GM18505 (cell line): Measurements from ENCODE around the gene PRDM11.

Source experiments
- ATAC-seq: cut with Tn5 transposase; IDR thresholded peaks from one replicate; pipeline ENCODE4 v1.9.1; 2021; ENCODE audit not compliant: unreplicated experiment
- POLR2A ChIP-seq: IDR thresholded peaks from 4 replicates; pipeline ENCODE4 v1.6.1; 2011; ENCODE audit warnings: borderline replicate concordance; ENCODE audit not compliant: insufficient read depth, insufficient read length; ENCODE audit errors: extremely low read depth

The PRDM11 gene

DNA sequence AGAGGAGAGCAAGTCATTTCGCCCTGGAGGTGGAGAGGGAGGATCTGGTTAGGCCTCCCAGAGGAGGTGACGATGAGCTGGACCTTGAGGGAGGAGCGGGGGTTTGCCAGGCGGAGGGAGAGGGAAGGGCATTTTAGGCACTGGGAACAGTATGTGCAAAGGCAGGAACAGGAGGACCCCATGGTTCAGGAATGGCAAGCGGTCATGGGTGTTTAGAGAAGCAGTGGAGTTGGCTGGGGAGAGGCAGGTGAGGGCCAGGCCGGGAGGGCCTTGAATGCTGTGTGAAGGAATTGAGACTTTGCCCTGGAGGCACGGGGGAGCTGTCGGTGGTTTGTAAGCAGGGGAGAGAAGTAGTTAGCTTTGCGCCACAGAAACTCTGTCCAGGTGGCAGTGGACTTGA, 10.3 kb downstream of the PRDM11 start:
- no peak for ATAC-seq

DNA sequence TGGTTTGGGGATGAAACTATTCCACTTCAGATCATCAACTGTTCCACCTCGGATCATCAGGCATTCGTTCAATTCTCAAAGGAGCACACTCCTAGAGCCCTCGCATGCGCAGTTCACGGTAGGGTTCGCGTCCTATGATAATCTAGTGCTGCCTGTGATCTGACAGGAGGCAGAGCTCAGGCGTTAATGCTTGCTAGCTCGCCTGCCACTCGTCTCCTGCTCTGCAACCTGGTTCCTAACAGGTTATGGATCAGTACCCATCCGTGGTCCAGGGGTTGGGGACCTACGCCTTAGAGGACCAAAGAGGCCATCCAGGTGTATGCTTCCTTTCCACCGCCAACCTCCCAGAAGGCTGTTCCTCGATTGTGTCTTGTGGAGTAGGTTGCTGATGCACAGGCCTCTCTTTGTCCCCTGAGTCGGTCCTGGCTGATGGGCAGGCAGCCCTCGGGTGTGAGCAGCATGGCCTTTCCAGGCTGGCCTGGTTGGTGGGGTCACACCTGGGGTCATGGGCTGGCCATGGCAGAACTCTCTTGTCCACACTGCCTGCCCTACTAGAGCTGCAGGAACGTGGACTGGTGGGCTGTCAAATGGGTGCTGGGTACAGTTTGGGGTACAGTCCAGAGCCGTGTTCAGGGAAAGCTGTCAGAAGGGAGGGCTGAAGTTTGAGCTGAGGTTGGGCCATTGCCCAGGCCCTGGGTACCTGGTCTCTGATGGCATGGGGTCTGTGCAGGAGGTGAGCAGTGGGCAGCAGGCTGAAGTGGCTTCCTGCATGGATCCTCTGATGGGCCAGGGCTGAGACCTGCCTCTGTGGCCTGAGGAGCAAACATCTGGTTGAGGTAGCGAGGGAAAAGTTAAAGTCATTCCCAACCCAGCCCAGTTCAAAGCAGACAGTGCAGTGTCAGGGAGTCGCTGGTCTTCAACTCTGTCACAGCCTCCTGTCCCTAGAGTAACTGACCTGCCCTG, 11.1 kb downstream of the PRDM11 start:
- no peak for ATAC-seq
- TF ChIP-seq POLR2A: no peak

More for the DNA sequence above, 10.3 kb downstream of the PRDM11 start:
- no peak for TF ChIP-seq POLR2A

DNA sequence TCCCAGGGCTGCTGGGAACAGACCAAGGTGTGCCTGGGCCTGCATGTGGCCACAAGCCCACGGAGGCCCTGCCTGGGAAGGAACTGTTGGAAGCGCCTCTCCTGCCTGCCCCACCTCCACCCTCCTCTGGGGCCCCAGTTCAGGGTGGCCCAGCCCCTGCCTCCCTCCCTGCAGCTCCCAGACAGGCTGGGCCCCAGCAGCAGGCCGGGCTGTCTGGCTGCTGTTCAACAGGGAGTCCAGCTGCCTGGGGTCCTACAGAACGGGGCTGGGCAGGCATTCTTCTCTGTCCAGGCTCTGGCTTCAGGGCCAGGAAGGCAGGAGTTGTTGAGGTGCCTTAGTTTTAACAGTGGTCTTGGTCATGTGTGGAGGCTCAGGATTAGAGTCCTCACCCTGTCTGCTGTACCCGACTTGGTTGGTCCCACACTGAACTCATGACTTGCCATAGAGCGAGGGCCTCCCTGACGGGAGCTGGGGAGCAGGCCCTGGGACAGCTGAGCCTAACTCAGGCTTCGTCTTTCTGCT, 11.8 kb downstream of the PRDM11 start:
- TF ChIP-seq POLR2A: no peak
- no peak for ATAC-seq

DNA sequence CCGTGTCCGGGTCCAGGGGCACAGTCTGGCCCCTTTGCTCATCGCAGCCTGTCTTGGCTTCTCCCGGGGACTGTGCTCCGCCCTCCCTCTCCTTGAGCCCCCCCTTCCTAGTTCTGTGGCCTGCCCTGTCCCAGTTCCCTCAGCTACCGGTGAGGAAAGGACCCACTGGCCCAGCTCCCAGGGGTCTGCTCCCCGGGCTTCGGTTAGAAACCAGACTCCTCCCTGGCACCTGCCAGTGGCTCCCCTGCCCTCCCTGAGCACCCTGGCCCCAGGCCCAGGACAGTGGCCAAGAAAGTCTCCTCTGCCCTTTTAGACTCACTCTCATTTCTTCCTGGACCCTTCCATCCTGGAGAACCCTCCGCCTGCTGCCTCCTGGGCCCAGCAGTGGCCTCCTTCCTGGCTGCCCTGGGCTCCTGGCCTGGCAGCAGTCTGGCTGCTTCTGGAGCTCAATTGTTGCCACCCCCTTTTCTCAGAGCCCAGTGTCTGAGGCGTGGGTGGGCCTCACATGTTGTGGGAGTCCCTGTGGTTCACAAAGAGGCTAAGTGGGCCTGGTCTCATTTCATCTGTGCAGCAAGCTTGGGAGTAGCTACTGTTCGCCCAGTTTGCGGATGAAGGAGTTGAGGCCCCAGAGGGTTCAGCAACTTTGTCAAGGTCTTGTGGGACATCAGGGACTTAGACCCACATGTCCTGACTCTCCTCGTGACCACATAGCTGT, 12.6 kb downstream of the PRDM11 start:
- ATAC-seq: no peak
- no peak for TF ChIP-seq POLR2A

DNA sequence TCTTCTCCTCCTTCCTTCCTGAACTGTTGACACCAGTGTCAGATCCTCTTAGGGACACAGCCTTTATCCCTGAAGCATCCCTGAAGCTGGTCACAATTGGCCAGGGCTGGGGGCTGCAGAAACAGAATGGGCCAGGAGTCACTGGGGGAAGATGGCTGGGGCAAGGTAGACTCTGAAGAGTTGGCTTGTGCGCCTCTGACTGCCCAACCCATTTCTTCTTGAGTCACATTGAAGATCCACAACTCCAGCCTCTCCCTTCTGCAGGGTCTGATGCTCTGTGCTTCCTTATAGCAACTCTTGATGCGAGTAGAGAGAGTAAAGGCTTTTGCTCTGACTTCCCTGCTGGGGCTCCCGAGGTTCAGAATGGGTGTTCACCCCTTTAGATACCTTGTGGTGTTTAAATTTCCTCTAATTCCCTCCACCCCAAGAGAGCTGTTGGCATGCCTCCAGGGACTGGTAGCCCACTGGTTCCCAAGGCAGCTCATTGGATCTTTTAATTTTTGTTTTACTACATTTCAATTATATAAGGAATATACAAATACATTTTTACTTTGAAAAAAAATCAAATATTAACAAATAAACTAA, 13.4 kb downstream of the PRDM11 start:
- no peak for ATAC-seq
- TF ChIP-seq POLR2A: no peak

DNA sequence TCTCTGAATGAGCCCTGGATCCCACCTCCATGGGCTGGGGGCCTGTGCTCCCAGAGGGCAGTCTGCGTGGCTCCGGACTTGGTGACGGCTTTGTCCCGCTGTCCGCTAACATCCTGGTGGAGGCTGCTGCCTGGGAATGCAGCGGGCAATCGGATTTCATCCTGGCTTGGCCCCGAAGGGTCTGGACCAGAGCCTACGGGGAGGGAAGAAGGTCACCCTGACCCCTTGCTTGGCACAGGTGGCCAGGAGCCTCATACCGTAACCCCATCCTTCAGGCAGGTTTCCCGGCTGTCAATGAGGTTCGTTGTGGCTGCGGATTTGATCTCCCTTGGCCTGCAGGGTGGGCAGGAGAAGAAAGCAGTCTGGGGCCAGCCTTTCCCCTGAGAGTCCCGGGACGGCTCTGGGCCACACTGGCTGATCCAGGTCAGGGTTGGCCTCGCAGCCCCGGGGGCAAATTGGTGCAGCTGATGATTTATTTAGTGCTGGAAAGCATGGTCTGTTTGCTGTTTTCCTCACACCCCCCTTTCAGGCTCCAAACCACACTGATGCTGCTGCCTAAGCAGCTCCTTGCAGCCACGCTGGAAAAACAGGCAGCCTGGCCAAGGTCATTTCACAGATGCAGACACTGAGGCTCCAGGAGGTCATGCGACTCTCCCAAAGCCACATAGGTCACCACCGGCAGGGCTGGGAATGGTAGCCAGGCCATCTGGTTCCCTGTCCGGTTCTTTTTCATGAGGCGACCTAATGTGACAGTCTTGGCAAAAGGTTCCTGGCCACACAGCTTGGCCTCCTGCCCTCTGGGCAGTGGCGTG, 15.0 kb downstream of the PRDM11 start:
- TF ChIP-seq POLR2A: no peak
- ATAC-seq: no peak

DNA sequence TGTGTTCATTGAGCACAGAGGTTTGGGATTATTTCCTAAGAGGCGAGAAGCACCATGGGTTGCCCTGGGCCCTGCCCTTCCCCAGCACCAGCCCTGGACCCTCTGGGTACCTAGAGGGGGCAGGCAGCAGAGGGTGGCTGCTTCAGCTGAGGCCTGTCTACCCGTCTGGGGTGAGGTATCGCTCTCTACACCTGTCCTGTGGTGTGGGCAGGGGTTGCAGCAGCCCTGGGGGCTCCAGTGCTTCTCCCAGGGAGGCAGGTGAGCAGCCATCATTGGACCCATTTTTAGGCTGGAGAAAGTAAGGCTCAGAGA, 15.6 kb downstream of the PRDM11 start:
- no peak for ATAC-seq

DNA sequence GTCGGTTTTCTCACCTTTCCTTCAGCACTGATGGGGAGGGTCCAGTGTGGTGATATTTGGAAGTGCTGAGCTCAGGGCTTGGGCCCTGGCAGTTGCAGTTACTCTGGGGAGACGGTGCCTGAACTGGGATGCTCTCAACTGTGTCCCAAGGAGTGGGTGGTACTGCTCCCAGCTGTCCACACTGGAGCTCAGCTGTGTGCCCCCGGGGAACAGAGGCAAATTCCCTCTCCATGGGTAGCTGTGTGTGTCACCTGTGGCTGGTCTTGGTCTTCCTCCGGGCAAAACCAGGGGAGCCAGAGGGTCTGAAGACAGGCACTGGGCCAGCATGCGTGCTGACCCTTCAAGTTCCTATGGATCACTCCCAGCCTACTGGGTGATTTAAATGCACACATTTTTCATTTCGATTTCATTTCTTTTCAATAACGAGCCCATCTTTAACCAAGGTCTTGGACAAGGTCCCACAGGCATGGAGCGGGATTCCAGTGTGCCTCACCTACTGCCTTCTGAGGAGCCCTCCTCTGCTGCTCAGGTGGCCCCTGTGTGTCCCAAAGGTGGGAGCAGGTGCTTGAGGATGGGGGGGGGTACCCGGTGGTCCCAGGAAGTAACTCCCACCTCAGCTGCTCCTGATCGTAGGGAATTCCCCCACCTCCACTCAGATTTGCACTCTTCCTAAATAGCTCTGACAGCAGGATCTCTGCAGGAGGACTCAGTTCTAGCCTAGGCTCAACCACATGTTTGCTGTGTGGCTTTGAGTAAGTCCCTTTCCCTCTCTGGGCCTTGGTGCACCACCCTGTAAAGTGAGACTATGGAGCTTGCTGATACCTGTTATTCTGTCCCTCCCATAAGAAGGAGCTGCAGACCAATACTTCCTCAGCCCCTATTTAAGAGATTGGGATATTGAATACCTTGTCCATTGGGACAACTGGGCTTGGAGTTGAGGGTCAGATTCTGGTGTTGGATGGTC, 16.8 kb downstream of the PRDM11 start:
- TF ChIP-seq POLR2A: no peak
- no peak for ATAC-seq

More for the DNA sequence above, 15.6 kb downstream of the PRDM11 start:
- no peak for TF ChIP-seq POLR2A

DNA sequence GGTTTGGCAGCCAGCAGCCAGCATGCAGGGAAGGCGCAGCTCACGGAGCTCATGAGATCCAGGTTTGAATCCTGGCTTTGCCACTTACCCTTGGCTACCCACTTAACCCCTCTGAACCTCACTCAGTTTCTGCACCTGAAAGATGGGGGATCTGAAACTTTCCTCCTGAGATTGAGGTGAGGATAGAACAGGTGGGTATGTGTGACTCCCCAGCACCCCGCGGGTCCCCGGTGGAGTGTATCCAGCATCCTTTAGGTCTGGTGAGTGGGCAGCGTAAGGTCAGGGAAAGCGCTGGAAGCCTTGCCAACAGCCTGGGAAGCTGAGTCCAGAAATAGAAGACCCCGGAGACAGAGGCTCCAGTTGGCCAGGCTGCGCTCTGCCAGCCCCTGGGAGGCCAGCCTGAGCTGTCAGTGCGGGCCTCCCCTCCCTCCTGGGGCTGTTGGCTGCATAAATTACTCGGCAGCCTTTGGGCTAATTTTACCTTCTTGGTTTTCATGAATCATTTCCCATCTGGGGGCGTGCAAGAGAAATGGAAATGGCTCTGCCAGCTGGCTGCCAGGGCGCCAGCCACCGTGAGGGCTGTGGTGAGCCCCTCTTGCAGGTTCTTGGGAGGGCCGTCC, 17.6 kb downstream of the PRDM11 start:
- TF ChIP-seq POLR2A: no peak
- no peak for ATAC-seq

DNA sequence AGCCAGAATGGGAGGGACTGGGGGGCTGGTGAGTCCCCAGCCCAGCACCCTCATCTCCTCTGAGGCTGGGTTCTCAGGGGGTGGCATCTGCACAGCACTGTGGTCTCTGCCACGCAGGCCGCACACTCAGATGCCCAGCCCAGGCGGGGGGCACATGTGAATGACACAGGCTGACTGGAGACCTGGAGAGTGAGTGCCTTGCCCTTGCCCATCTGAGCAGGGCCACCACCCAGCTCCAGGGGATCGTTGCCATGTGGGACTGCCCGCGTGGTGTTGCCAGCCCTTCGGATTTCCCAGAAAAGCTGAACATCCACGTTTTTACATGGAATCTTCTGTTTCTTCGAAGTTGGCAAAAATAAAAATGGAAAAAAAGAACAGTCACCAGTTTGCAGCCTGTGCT, 18.9 kb downstream of the PRDM11 start:
- TF ChIP-seq POLR2A: no peak
- no peak for ATAC-seq

DNA sequence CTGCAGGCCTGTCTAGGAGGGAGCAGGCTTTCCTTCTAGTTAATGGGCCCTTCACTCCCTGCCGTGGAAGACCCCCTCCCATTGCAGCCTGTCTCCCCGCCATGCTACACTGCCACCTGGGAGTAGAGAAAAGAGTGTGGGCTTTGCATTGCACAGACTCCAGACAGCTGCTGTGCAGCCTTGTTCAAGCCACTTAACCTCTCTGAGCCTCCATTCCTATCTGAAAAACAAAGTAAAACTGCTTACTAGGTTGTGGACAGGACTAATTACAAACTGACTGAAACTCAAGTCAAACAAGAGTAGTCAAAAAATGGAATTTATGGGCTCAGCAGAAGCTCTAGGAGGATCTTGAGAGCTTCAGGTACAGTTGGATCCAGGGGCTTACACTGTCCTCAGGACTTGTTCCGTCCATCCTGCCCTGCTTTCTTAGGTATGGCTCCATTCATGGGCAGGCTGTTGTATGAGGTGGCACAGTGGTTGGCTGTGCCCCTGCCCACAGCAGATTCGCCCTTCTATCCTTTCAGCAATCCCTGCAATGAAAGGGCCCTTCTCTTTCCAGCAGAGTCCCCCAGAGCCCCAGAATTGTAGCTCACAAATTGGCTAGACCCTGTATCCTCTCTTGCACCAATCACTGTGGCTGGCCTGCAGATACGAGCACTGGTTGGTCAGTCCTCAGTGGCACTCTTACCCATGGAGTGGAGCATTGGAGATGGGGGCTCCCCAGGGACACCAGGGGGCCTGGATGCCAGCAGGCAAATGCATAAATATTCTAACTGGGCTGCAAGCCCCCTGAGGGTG, 19.6 kb downstream of the PRDM11 start:
- TF ChIP-seq POLR2A: no peak
- no peak for ATAC-seq

DNA sequence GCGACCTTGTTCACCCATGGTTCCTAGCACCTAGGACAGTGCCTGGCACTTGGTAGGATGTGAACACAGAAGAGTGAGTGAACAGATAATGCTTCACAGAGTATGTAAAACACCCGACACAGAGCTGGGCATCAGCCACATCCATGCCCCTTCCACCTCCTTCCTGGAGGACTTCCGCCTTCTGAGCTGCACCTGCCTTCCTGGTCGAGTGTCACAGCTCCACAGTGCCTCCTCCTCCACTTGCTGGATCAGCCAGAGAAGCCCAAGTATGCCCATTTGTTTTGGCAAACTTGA, 20.1 kb downstream of the PRDM11 start:
- no peak for ATAC-seq
- TF ChIP-seq POLR2A: no peak

DNA sequence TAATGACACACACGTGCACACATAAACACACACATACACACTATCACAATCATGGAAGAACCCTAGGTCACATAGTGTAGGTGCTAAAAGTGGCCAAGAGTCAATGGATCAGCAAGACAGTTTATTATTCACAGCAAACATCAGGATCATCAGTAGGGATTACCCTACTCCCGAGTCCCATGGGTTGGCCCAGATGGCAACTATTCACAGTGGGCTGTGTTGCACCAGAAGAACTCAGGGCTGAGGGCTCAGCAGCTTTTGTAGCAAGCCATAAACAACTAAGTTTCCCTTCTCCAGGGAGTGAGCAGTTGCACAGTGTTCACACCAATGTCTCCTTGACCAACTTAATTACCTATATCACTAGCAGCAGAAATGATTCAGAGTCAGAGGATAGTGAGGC, 20.8 kb downstream of the PRDM11 start:
- no peak for ATAC-seq
- TF ChIP-seq POLR2A: no peak
